HG02870 (cell line): Measurements from ENCODE around the gene PHPT1.
"Not testable (repeated sequence)": the region's sequence is repeated elsewhere in the genome, so short reads cannot be mapped to it uniquely, and the experiment has no call there.

Experiments used
- ATAC-seq: cut with Tn5 transposase; IDR thresholded peaks from one replicate; pipeline ENCODE4 v1.9.1; 2021; ENCODE audit warnings: mild to moderate bottlenecking, moderate library complexity; ENCODE audit not compliant: unreplicated experiment

The PHPT1 gene

DNA sequence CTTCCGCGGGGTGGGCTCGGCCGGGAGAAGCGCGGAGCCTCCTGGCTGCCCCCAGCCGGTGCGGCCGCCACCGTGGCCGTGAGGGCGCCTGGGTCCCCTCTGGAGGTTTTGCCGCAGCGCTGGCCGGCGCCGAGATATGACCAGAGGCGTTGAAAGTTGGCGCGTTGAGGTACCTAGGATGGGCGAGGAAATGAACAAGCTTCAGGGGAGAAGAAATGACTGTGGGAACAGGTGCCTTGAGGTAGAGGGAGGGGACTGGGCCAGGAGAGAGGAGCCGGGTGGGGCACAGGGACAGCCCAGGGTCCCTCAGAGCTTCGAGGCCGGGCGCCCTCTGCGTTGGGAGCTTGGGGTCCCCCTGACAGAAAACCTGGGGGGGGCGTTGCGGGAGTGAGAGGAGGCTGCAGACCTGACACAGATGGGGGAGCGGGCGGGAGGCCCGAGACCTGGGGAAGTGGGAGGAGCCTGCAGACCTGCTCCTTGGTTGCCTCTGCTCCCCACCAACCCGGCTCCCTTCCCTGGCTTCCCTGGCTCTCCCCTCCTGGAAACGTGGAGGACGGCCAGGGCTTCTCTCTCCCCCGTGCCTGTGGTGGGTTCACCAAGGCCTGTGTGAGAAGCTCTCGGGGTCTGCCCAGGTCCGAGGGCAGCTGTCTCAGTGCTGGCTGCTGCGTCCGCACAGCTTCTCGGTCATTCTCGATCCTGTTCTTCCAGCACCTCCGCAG is 27.2 kb upstream of the PHPT1 start:
- ATAC-seq, result no peak

DNA sequence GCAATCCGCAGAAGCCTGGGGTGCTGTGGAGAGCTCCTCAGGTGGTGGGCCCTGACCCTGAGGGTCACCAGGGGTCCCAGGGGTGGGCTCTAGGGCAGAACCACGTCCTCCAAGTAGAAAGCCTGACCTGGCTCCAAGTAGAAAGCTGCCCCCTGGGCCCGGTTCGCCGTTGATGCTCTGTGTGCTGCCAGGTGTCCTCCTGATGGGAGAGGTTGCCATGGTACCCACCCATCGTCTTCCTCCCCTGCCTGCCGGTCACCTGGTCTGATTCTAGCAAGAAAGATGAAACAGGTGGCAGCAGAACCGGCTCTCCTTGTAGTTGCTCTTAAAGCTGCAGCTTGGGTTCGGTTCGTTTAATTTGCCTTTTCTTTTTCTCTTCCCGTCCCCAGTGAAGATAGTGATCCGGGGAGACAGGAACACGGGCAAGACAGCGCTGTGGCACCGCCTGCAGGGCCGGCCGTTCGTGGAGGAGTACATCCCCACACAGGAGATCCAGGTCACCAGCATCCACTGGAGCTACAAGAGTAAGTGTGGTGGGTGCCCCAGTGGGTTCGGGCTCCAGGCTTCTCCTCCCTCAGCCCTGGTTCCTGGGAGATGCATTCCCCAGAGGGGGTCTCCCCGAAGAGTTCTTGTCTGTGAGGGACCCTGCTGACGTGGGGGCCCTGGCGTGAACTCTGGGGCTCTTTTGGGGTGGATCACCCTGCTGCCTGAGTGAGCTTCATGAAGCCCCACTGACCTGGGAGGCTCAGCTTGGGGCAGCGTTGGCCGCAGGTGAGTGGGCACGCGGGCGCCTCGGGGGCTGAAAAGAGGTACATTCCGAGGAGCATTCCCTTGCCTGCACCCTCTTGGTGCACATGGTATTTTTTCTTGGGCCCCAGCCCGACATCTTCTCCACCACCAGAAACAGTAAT is 25.8 kb upstream of the PHPT1 start:
- no peak for ATAC-seq

GRCh38 chr9:136824496-136825225 is 24.5 kb upstream of the PHPT1 start:
- no peak for ATAC-seq

DNA sequence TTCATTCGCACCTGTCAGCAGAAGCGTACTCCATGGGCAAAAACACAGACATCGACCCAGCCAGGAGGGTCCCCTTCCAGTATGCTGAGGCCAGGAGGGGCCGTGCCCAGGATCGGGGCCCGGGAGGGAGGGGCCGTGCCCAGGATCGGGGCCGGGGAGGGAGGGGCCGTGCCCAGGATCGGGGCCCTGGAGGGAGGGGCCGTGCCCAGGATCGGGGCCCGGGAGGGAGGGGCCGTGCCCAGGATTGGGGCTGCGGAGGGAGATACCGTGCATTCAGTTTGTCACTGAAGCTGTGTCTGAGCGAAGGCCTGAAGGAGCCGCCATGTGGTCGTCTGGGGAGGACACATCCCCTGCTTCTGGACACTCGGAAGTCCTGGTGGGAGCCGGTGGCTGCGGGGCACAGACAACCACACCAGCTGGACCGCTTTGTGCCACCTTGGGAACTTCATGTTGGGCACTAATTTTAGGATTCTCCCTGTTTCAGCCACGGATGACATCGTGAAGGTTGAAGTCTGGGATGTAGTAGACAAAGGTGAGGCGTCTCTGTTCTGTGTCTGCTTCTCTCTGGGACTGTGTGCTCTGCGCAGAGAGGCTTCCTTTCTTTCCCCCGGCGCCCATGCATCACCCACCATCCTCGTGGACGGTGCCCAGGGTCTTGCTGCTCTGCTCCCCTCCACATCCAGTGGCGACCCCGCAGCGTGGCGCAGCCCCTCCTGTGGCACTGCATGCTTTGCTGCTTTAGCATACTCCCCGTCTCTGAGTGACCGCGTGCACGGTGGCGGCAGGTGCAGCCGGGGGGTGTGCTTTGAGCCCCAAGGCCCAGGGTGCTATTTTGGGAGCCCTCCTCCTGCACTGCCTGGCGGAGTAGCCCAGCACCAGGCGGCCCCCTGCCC is 23.7 kb upstream of the PHPT1 start:
- no peak for ATAC-seq

GRCh38 chr9:136826188-136826541 is 23.0 kb upstream of the PHPT1 start:
- ATAC-seq, result no peak

DNA sequence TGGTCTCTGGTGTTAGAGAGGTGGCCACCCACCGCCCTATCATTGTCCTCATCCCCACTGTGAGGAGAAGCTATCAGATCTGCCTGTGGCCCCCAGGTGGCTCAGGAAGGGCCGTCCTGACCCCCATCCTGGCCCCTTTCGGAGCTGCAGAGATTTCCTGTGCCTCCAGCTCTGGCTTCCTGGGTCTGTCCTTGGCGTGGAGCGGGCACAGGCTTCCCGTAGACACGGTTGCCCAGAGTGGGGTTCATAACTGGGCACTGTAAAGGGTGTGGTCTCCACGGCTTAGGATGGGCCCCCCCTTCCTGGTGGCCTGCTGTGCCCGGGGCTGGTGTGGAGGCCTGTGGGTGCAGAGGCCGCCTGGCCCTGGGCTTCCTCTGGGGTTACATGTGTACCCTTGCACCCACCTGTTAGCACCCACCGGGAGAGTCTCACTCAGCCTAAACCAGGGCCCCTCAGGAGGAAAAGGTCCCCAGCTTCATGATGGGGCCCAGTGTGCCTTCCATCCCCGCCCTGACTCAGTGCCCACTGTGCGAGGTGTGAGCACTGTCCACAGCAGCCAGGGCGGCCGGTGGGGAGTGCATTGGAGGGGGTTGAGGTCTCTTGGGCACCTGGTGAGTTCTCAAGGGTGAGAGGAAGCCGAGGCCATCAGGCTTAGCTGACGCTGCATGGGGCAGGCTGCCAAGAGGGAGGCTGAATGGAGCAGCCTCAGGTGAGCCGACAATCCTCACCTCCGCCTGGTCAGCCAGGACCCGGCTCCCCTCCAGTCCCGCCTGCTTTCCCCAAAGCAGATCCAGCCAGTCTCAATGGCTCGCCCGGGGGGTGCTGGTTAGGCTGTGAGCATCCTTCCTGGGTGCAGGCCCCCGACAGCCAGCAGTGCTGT is 22.3 kb upstream of the PHPT1 start:
- no peak for ATAC-seq

DNA sequence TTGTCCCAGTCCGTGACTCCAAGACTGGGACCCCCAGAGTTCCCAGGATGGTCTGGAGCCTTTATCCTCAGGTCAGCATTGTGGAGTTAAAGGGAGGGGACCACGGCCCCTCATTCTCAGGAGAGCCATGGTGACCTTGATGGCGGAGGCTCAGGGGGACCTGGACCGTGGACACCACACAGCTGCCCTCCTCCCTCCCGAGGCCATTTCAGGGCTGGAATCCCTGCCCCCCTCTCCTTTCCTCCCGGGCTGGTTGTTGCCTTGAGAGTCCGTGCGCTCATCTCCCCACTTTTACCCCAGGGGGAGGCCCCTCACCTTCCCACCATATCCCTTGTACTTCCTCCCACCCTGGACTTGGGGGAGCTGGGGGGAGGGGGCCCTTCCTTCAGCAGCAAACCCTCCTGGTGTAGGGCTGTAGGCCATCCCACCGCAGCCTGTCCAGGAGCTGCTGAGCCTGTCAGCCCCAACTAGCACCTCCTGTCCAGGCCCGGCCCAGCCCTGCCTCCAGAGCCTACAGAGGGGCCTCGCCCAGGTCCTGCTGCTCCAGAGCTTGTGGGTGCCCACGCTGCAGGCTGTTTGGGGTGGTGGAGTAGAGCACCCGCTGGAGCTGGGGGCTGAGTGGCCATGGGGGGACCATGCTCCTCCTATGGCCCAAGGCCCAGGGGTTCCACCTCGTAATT is 21.3 kb upstream of the PHPT1 start:
- ATAC-seq, result no peak

- no peak for ATAC-seq
Observed at GRCh38 chr9:136828474-136829140, 20.6 kb upstream of the PHPT1 start.

- ATAC-seq, result no peak
Observed at GRCh38 chr9:136829412-136829811, 19.8 kb upstream of the PHPT1 start.

DNA sequence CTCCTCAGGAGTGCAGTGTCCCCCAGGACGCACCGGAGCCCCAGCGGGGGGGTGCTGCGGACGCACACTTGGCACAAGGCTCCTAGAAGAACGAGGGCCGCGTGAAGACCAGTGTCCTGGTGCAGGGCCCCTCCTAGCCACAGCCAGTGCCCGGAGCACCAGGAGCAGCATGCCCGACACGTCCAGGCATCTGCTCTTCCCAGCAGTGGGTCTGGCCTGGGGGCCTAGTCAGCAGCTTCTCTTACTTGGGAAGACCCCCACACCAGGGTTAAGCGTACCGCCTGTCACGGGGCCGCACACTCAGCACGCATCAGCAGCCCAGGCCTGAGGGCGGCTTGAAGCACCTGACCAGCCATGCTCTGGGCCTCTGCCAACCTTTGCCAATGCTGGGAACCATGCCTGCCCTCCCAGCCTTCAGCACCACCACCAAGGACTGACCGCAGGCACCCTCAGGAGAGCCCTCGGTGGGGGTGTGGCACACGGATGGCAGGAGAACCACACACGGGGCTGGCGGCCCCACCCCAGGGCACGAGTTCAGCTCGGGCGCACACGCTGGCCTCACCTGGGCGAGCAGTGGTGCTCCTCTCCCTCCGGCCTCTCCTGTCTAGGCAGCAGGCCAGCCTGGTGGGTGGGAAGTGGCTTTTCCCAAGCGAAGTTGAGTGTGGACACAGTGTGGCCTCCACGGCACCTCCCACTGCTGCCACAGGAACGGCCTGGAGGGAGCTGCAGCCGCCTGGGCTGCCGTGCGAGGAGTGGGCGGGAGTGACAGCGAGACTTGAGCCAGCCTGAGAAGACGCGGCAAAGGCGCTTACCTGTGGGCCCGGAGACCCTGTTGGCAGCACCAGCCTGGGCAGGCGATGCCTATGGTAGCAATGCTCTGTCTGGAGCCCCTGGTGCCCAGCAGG is 19.0 kb upstream of the PHPT1 start:
- ATAC-seq, result no peak

DNA sequence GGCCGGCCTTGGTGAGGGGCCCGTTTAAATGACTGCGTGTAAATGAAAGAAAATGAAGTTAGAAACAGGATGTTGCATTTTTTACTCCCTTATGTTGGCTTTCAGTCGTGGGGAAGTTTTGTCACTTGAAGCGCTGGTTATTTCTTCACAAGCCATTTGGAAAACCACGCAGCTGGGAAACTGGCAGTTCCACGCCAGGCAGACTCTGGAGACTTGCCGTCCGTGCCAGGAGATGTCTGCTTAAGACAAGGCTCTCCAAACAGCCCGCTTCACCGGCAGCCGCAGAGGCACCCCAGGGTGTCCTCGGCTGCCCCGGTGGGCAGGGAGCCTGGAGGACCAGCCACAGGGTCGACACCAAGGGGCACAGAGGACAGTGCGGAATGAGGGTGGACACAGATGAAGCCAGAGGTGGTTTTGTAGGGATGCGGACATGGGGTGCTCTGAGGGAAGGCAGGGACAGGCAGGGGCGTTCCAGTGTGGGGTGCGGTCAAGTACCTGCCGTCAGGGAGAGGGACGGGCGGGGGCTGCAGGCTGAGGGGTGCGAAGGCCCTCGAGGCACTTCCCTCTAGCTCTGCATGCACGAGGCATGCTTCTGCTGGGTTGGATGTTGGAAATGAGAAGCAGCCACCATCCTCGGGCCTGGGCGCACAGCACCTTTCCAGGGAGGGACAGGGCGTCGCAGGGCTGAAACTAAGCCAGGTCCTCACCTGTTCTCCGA is 18.0 kb upstream of the PHPT1 start:
- ATAC-seq, result no peak

GRCh38 chr9:136831720-136832104 is 17.5 kb upstream of the PHPT1 start:
- ATAC-seq, result no peak

DNA sequence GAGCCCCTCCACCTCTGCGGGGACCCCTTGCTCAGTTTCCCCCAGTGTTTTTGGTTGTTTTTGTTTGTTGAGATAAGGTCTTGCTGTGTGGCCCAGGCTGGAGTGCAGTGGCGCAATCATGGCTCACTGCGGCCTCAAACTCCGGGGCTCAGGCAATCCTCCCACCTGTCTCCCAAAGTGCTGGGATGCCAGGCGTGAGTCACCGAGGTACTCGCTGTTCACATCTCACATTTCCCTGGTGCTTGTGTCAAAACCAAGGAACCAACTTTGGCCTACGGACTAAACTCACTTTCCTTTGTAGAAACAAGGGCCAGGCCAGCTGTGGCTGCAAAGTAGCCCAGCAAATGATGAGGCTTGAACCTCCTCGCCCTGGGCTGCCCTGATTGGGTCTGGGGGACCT is 16.6 kb upstream of the PHPT1 start:
- no peak for ATAC-seq

- not testable (repeated sequence) for ATAC-seq
Observed at GRCh38 chr9:136833381-136834048, 15.7 kb upstream of the PHPT1 start.

DNA sequence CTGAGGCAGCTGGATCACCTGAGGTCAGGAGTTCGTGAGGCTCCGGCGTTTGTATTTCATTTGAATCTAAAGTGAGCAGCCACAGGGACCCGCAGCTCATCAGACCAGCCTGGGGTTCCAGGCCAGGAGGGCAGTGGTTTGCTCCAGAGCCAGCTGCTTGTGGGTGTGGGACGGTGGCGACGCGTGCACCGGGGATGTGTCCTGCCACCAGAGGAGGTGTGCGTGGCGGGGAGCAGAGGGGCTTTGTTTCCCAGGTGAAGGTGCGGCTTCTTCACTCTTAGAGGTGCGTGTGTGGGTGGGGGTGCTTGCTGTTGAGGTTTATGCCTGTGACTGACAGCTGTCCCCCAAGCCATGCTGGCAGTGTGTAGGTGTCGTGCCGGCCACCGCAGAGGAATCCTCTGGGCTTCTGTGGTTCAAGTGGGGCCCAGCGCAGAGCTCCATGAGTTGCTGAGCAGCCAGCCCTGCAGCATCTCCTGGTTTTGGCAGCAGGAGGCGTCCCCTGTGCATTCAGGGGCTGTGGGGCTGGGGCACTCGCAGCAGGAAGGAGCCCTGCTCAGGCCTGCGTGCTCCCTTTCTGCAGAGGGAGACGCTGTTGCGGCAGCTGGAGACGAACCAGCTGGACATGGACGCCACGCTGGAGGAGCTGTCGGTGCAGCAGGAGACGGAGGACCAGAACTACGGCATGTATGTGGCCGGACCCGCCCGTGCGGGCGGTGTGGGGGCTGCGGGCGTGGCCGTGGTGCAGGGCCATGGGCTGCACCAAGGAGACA is 13.9 kb upstream of the PHPT1 start:
- no peak for ATAC-seq
